Measurements from ENCODE around the gene CDC42SE1.
A peak's percentile ranks its signal among the peaks of the same experiment; 100 is the strongest.
"Not testable (repeated sequence)": the region's sequence is repeated elsewhere in the genome, so short reads cannot be mapped to it uniquely, and the experiment has no call there.

Gene CDC42SE1

GRCh38 chr1:151098126-151098525 lies 38.7 kb upstream of the CDC42SE1 start:
- H3K14ac ChIP-seq (ENCODE audit: low read length) = no peak overlapping the region
- no peaks in the 10 kb centered on the region for H3K79me1 ChIP-seq (ENCODE audit: low read length)
- H3K4me1 ChIP-seq (ENCODE audit: control insufficient read depth in 1 of 2, insufficient read depth in 2 of 2, low read length in 2 of 2) = no peaks in the 10 kb centered on the region
- H4K91ac ChIP-seq (ENCODE audit: low read depth, low read length) = no peak overlapping the region
- DNase-seq = no peak
- no CpG with 5 or more reads among the region's 1 CpG for WGBS (ENCODE audit: extremely low coverage, insufficient coverage, insufficient read length)
- no peaks in the 10 kb centered on the region for H3K9me3 ChIP-seq (ENCODE audit: insufficient read depth, low read depth, low read length)
- no peak overlapping the region for H3K23ac ChIP-seq (ENCODE audit: low read length)
- no peak overlapping the region for H3K4me3 ChIP-seq (ENCODE audit: low read depth, low read length)
- no peak overlapping the region for H2BK12ac ChIP-seq (ENCODE audit: low read length)
- H2AK5ac ChIP-seq (ENCODE audit: low read length) = no peak overlapping the region
- H4K12ac ChIP-seq (ENCODE audit: low read depth, low read length) = no peak overlapping the region
- no peaks in the 10 kb centered on the region for H3K27me3 ChIP-seq (ENCODE audit: insufficient read depth, low read length)
- H4K8ac ChIP-seq (ENCODE audit: low read depth, low read length) = no peak overlapping the region
- H3K4ac ChIP-seq (ENCODE audit: low read depth, low read length) = no peak overlapping the region
- H2BK5ac ChIP-seq (ENCODE audit: low read depth, low read length, poor library complexity) = no peak overlapping the region
- no peaks in the 10 kb centered on the region for H3K79me2 ChIP-seq (ENCODE audit: control insufficient read depth, insufficient read depth, low read length, poor library complexity)
- no peaks in the 10 kb centered on the region for H3K36me3 ChIP-seq (ENCODE audit: control insufficient read depth in 1 of 2, insufficient read depth in 2 of 2, low read length in 2 of 2)
- H2BK120ac ChIP-seq (ENCODE audit: insufficient read depth, low read length, poor library complexity) = no peak overlapping the region
- no peak overlapping the region for H3K4me2 ChIP-seq (ENCODE audit: low read length)
- H2AFZ ChIP-seq (ENCODE audit: insufficient read depth, low read length, poor library complexity) = no peak overlapping the region
- no peak overlapping the region for H3K18ac ChIP-seq (ENCODE audit: low read length)
- no peak overlapping the region for H3K27ac ChIP-seq (ENCODE audit: low read depth, low read length)
- no peak overlapping the region for H3K9ac ChIP-seq (ENCODE audit: low read length)

GRCh38 chr1:151097426-151097825 lies 38.0 kb upstream of the CDC42SE1 start:
- peak in 1 of 2 donors; percentile 8 for DNase-seq
- H2BK120ac ChIP-seq (ENCODE audit: insufficient read depth, low read length, poor library complexity); H3K4me2 ChIP-seq (ENCODE audit: low read length); H3K9me3 ChIP-seq (ENCODE audit: insufficient read depth, low read depth, low read length); H3K4me3 ChIP-seq (ENCODE audit: low read depth, low read length); H3K4ac ChIP-seq (ENCODE audit: low read depth, low read length); H3K18ac ChIP-seq (ENCODE audit: low read length); H4K8ac ChIP-seq (ENCODE audit: low read depth, low read length); H3K9ac ChIP-seq (ENCODE audit: low read length); H4K91ac ChIP-seq (ENCODE audit: low read depth, low read length); H3K14ac ChIP-seq (ENCODE audit: low read length); H3K23ac ChIP-seq (ENCODE audit: low read length); H2BK5ac ChIP-seq (ENCODE audit: low read depth, low read length, poor library complexity); H3K79me1 ChIP-seq (ENCODE audit: low read length); H3K79me2 ChIP-seq (ENCODE audit: control insufficient read depth, insufficient read depth, low read length, poor library complexity); H3K4me1 ChIP-seq (ENCODE audit: control insufficient read depth in 1 of 2, insufficient read depth in 2 of 2, low read length in 2 of 2); H2AK5ac ChIP-seq (ENCODE audit: low read length); H3K27ac ChIP-seq (ENCODE audit: low read depth, low read length); H3K27me3 ChIP-seq (ENCODE audit: insufficient read depth, low read length); H4K12ac ChIP-seq (ENCODE audit: low read depth, low read length); H2AFZ ChIP-seq (ENCODE audit: insufficient read depth, low read length, poor library complexity); H2BK12ac ChIP-seq (ENCODE audit: low read length); H3K36me3 ChIP-seq (ENCODE audit: control insufficient read depth in 1 of 2, insufficient read depth in 2 of 2, low read length in 2 of 2): not testable (repeated sequence)
- no CpG with 5 or more reads among the region's 6 CpGs for WGBS (ENCODE audit: extremely low coverage, insufficient coverage, insufficient read length)

DNA sequence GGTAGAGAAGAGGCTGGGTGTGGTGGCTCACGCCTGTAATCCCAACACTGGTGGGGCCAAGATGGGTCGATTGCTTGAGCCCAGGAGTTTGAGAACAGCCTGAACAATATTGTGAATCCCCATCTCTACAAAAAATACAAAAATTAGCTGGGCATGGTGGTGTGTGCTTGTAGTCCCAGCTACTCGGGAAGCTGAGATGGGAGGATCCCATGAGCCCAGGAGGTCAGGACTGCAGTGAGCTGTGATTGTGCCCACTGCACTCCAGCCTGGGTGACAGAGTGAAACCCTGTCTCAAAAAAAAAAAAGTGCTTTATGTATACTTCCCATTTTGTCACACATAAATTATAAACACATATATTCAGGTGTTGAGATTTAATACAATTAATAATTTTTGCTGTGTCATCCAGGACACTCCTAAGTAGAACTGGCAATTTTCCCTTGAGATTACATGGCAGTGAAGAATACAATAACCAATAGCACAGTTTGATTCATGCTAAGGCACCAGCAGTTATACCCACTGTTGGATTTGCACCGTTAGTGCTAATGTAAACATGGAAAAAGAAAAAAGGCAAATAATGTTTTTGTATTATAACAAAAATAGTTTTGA lies 26.6 kb upstream of the CDC42SE1 start:
- H2AK5ac ChIP-seq (ENCODE audit: low read length) = no peak overlapping the region
- peaks cover 2% of the 10 kb centered on the region for H3K9me3 ChIP-seq (ENCODE audit: insufficient read depth, low read depth, low read length)
- no peak overlapping the region for H3K23ac ChIP-seq (ENCODE audit: low read length)
- H3K14ac ChIP-seq (ENCODE audit: low read length) = no peak overlapping the region
- no peaks in the 10 kb centered on the region for H3K36me3 ChIP-seq (ENCODE audit: control insufficient read depth in 1 of 2, insufficient read depth in 2 of 2, low read length in 2 of 2)
- no peak for DNase-seq
- H3K4me2 ChIP-seq (ENCODE audit: low read length) = no peak overlapping the region
- no peaks in the 10 kb centered on the region for H3K79me1 ChIP-seq (ENCODE audit: low read length)
- H3K4me1 ChIP-seq (ENCODE audit: control insufficient read depth in 1 of 2, insufficient read depth in 2 of 2, low read length in 2 of 2) = no peaks in the 10 kb centered on the region
- H2BK12ac ChIP-seq (ENCODE audit: low read length) = no peak overlapping the region
- no peaks in the 10 kb centered on the region for H3K79me2 ChIP-seq (ENCODE audit: control insufficient read depth, insufficient read depth, low read length, poor library complexity)
- H3K18ac ChIP-seq (ENCODE audit: low read length) = no peak overlapping the region
- no peak overlapping the region for H3K9ac ChIP-seq (ENCODE audit: low read length)
- no peak overlapping the region for H4K91ac ChIP-seq (ENCODE audit: low read depth, low read length)
- H3K27ac ChIP-seq (ENCODE audit: low read depth, low read length) = no peak overlapping the region
- no peak overlapping the region for H3K4ac ChIP-seq (ENCODE audit: low read depth, low read length)
- H2AFZ ChIP-seq (ENCODE audit: insufficient read depth, low read length, poor library complexity) = no peak overlapping the region
- no peak overlapping the region for H4K8ac ChIP-seq (ENCODE audit: low read depth, low read length)
- H2BK120ac ChIP-seq (ENCODE audit: insufficient read depth, low read length, poor library complexity) = no peak overlapping the region
- WGBS (ENCODE audit: extremely low coverage, insufficient coverage, insufficient read length) = no CpG with 5 or more reads among the region's 4 CpGs
- no peak overlapping the region for H4K12ac ChIP-seq (ENCODE audit: low read depth, low read length)
- no peak overlapping the region for H3K4me3 ChIP-seq (ENCODE audit: low read depth, low read length)
- no peak overlapping the region for H2BK5ac ChIP-seq (ENCODE audit: low read depth, low read length, poor library complexity)
- no peaks in the 10 kb centered on the region for H3K27me3 ChIP-seq (ENCODE audit: insufficient read depth, low read length)

- peaks cover 8 to 10% of the 10 kb centered on the region in 2 experiments for H3K36me3 ChIP-seq (ENCODE audit: control insufficient read depth in 1 of 2, insufficient read depth in 2 of 2, low read length in 2 of 2)
- H3K27me3 ChIP-seq (ENCODE audit: insufficient read depth, low read length) = no peaks in the 10 kb centered on the region
- whole genome bisulfite sequencing (ENCODE audit: extremely low coverage, insufficient coverage, insufficient read length) = no CpG with 5 or more reads among the region's 13 CpGs
- H3K4ac ChIP-seq (ENCODE audit: low read depth, low read length) = no peak overlapping the region
- peaks cover 3% of the 10 kb centered on the region for H3K79me2 ChIP-seq (ENCODE audit: control insufficient read depth, insufficient read depth, low read length, poor library complexity)
- no peak overlapping the region for H3K4me3 ChIP-seq (ENCODE audit: low read depth, low read length)
- peaks cover 0 to 3% of the 10 kb centered on the region in 2 experiments for H3K4me1 ChIP-seq (ENCODE audit: control insufficient read depth in 1 of 2, insufficient read depth in 2 of 2, low read length in 2 of 2)
- no peak overlapping the region for H3K4me2 ChIP-seq (ENCODE audit: low read length)
- no peak overlapping the region for H4K12ac ChIP-seq (ENCODE audit: low read depth, low read length)
- no peak overlapping the region for H4K91ac ChIP-seq (ENCODE audit: low read depth, low read length)
- H4K8ac ChIP-seq (ENCODE audit: low read depth, low read length) = no peak overlapping the region
- H3K14ac ChIP-seq (ENCODE audit: low read length) = no peak overlapping the region
- no peak overlapping the region for H2AFZ ChIP-seq (ENCODE audit: insufficient read depth, low read length, poor library complexity)
- no peak overlapping the region for H3K18ac ChIP-seq (ENCODE audit: low read length)
- H2BK120ac ChIP-seq (ENCODE audit: insufficient read depth, low read length, poor library complexity) = no peak overlapping the region
- no peak overlapping the region for H2BK5ac ChIP-seq (ENCODE audit: low read depth, low read length, poor library complexity)
- H2BK12ac ChIP-seq (ENCODE audit: low read length) = no peak overlapping the region
- H3K9me3 ChIP-seq (ENCODE audit: insufficient read depth, low read depth, low read length) = no peaks in the 10 kb centered on the region
- DNase-seq = no peak
- H3K79me1 ChIP-seq (ENCODE audit: low read length) = peaks cover 9% of the 10 kb centered on the region
- H3K23ac ChIP-seq (ENCODE audit: low read length) = no peak overlapping the region
- no peak overlapping the region for H2AK5ac ChIP-seq (ENCODE audit: low read length)
- no peak overlapping the region for H3K9ac ChIP-seq (ENCODE audit: low read length)
- H3K27ac ChIP-seq (ENCODE audit: low read depth, low read length) = no peak overlapping the region
These were observed 12.8 kb upstream of the CDC42SE1 start for GRCh38 chr1:151072224-151072623.
